GOT3 (cell line): ENCODE measurements around the gene CLK3.

Source experiments
- DNase-seq: peaks from one replicate; lab custom pipeline; 2025; ENCODE audit warnings: mixed read lengths; lab: John Stamatoyannopoulos, UW

CLK3 gene

DNA sequence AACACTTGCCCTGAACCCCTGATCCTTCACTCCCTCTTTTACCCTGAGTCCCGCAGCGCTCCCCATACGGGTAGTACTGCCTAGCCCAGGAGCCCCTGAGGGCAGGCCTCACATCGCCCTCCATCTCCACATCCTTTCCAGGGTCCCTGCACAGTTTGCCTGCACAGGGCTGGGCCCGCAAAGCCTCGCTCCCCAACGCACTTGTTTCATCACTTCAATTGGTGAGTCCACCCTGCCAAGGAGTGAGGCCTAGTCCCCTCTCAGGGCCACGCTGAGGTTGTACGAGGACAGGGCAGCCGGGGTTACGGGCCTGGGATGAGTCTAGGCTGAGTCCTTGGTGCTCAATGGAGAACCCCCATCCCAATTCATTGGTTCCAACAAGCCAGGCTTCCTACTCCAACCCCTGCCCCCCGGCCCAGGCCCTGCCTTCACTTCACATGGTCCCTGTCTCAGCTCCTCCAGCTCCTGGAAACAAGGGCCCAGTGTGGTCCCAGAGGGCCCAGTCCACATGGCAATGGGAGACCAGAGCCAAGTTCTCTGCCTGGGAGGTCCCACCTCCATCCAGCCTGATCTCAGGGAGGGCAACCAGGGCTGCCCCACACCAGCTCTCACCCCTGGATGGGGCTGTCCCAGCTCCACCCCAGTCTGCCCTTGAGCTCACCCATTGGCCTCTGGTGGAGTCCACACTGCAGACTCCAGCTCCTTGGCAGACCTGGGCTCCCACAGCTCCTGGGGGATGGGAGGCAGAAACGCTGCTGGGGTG, 12.4 kb upstream of the CLK3 start:
- DNase-seq, result no peak

DNA sequence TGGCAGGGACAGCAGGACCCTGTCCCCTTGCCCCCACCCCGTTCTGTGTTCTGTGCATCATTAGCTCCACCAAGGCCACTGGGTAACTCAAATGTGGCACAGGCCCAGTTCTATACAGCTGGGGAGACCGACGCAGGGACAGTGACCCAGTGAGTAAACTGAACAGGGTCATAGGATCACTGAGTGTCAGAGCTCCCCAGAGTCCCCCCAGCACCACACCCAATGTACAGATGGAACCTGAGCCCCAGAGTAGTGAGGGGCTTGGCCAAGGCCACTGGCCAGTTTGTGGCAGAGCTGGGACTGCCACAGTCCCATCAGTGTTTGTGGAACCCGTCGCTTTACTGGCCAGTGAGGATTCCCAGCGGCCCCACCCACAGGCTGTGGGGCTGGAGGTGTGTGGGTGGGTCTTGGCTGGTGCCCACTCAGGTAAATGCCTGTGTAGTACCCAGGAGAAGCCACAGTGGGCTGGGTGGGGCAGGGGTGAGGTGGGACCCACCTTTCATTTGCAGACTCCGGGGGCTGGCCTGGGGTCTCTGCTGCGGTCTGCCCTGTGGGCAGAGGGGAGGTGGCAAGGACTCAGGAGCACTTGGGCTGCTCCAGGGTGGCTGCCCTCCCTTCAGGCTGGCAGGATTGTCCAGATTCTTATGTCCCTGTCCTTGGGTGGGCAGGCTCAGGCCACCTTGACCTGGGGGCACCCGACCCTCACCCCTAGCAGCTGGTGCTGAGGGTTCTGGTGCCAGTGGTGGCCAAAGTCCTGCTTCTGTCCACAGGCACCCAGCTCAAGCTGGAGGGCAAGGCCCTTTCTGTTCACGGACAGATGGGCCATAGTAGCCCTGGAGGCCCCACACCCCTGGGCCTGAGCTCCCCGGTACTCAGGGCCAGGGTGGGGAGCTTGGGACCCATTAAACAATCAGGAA, 11.6 kb upstream of the CLK3 start:
- no peak for DNase-seq

DNA sequence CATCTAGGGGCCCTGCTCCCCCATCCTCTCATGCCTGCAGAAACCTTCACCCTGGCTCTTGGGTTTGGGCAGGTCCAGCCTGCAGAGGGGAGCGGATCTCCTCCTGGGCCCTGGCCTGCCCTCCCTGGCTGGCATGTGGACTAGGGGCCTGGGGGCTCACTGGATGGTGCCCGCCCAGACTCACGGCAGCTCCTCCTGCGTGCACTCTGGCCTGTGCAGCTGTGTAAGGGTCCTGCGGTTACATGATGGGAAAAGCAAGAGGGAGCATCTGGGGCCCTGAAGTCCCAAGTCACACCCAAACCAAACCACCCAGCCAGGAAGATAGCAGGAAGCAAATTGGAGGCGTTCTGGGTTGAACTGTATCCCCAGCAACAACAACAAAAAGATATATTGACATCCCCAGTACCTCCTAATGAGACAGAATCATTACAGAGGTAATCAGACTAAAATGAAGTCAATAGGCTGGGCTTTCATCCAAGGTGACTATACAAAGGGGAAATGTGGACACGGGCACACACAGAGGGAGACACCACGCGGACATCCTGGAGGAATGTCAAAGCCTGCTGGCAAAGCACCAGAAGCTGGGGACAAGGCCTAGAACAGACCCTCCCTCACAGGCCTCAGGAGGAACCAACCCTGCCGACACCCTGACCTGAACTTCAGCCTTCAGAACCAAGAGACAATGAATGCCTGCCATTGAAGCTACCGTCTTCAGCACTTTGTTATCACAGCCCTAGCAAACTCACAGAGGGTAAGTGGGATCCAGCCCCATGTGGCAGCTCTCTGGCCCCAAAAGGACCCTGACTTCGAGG, 10.4 kb upstream of the CLK3 start:
- DNase-seq, result no peak

DNA sequence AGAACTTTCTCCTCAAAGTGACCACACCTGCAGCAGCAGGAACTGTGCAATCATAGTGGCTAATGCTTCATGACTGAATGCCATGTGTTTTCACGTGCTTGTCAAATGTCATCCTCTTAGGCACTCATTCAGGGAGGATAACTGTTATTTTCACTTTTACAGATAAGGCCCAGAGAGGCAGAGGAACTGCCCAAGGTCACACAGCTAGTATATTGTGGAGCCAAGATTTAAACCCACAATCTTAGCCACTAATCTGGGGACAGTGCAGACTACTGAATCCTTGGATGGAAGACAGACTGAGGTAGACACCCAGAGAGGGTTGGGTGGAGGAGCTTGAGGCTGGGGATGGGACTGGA, 9.9 kb upstream of the CLK3 start:
- no peak for DNase-seq

DNA sequence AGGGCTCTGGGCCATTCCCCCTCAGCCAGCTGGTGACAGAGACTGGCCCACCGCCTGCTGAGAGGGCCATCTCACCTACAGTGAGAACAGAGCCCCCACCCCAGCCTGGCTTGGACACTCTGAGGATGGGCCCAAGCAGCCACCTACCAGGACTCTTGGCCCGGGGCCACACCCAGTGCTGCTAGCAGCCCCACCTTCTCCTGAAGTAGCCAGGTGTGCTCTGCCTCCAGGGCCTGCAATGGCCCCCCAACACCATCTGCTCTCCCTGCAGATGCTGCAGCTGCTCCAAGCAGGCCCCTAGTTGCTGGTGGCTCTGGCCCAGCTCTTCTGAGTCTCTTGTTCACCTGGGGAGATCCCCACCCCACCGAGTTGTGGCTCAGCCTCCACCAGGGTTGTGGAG, 6.8 kb upstream of the CLK3 start:
- DNase-seq, result no peak

DNA sequence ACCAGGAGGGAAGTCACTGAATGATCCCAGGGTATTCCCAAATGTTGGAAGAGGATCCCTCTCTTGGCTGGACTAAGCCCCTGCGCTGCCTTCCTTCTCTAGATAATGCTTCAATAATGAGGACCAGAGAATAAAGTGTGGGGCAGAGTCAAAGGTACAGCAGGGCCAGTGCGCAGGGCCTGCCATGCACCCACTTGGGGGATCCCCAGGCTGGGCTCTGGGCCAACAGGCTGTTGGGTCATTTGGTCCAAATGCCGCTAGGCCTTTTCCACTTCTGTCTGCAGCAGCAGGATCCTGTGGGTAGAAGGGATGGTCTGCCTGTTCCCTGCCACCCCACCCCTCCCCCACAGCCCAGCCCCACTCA, 5.7 kb upstream of the CLK3 start:
- DNase-seq, result no peak

DNA sequence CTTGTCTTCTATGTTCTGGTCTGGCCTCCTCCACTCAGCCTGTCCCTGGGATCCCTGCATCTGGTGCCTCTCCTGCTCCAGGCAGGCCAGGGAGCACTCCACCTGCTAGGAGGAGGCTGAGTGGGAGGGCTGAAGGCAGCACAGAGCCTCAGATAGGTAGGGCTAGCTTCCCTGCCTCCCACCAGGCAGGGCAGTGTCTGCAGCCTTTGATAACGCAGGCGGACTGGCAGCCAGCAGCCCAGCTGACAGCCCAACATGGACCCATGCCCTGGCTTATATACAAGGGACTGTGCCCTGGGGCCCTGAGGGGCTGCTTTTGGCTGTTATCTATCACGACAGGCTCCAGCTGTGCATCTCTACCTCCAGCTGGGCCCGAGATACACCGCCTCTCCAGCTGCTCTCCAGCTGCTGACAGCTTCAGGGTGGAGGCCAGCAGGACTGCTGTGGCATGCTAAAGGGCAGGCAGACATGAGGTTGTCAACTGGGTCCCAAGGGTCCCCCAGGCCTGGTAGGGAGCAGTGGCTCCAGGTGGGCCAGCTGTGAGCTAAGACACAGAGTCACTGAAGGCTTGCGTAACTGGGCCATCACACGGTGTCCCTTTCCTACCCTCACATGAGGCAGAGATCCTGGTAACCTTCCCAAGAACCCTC, 5.2 kb upstream of the CLK3 start:
- DNase-seq, result no peak

DNA sequence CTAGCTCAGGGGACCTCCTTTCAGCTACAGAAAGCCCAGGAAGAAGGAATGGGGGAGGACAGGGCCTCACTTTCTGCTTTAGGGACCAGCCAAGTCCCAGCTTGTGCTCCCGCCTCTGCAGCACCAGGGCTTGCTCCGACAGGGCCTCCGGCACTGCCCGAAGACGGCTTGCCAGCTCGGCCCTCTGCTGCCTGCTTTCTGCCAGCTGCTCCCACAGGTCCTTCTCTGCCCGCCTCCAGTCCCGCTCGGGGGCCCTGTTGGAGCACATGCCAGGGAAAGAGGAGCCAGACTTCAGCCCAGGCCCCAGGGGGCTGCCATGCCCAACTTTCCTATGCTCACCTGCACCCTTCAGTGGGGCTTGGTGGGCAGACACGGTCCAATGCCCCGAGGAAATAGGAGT, 4.3 kb upstream of the CLK3 start:
- DNase-seq, result no peak

DNA sequence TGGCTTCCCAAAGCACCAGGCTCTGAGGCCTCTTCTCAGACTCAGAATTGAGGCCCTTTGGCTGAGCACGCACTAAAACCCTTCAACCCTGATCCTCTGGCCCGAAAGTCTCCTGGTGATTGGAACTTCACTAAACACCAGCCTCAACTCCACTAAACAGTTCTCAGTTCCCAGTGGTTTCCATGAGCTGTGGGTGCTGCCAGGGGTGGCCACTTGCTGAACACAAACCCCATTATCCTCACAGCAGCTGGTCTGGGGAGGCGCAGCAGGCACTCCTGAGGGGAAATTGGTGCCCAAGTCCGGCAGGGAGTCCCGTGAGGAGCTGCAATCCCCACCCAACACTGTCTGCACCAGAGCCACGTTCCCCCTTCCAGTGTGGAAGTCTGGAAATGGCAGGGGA, 3.8 kb upstream of the CLK3 start:
- DNase-seq, result no peak

DNA sequence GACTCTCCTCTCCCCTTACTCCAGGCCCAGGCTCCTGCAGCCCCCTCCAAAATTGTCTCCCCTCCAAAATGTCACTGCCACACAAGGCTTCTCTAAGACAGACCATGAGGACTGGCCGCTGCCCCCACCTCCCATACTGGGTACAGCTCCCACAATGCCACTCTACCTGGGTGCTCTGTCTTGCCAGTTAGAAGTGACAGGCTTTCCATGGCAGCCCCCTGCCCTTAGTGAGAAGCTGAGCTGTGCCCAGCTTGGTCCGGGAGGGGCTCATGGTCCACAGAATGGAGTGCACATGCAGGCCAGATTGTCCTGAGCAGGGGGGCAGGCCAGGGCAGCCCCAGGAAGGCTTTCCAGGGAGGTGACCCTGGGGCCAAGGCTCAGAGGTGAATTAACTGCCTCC, 3.0 kb upstream of the CLK3 start:
- DNase-seq, result no peak

DNA sequence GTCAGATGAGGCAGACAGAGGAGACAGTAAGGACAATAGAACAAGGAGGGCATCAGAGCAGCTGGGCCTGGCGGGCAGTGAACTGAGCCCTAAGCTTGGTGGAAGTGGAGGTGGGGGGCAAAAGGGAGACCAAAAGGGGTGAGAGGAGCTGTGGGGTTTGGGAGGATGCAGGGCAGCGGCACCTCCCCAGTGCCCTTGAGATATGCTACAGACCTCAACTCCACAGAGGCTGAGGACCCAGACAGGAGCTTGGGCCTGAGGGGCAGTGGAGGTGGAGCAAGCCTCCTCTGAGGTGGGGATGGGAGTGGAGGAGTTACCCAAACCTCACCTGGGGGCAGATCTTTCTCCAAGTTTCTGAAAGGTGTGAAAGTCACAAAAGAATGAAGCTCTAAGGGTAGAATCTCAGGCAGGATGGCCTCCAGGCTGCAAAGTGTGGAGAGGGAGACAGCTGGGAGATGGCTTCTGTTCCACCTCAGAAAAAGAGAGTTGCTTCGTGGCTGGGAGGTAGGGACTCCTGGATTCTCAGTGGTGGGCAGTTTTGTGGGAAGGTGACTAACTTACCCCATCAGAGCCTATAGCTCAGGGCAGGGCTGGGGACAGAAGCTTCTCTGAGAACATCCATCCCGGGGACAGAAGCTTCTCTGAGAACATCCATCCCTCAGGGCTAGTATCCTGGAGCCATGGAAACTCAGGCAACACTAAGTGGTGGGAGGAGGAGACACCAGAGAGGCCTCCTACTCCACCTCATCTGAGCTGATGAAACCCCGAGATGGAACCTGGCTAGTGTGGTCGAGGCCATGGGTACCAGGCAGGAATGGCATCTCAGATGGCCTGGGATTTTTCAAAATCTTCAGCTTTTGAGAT, 2.3 kb upstream of the CLK3 start:
- no peak for DNase-seq

DNA sequence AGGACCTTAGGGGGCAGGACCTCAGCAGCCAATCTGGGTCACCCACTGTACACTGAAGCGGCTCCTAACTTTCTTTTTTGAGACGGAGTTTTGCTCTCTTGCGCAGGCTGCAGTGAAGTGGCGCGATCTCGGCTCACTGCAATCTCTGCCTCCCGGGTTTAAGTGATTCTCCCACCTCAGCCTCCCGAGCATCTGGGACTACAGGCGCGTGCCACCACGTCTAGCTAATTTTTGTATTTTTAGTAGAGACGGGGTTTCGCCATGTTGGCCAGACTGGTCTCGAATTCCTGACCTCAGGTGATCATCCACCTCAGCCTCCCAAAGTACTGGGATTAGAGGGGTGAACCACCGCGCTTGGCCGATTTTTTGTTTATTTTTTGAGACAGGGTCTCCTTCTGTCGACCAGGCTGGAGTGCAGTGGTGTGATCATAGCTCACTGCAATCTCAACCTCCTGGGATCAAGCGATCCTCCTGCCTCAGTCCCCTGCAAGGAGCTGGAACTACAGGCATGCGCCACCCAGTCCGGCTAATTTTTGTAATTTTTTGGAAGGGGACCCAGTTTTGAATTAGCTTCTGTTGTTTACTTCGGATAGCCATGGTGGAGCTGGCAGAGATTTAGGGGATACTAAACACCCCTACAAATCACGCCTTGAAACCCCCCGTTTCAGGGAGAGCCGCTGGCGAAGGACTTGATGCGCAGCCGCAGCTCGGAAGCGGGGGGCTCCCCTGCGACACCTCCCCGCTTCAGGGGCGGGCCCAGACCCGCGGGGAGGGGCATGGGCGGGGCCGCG, 1.5 kb upstream of the CLK3 start:
- DNase-seq, result no peak

DNA sequence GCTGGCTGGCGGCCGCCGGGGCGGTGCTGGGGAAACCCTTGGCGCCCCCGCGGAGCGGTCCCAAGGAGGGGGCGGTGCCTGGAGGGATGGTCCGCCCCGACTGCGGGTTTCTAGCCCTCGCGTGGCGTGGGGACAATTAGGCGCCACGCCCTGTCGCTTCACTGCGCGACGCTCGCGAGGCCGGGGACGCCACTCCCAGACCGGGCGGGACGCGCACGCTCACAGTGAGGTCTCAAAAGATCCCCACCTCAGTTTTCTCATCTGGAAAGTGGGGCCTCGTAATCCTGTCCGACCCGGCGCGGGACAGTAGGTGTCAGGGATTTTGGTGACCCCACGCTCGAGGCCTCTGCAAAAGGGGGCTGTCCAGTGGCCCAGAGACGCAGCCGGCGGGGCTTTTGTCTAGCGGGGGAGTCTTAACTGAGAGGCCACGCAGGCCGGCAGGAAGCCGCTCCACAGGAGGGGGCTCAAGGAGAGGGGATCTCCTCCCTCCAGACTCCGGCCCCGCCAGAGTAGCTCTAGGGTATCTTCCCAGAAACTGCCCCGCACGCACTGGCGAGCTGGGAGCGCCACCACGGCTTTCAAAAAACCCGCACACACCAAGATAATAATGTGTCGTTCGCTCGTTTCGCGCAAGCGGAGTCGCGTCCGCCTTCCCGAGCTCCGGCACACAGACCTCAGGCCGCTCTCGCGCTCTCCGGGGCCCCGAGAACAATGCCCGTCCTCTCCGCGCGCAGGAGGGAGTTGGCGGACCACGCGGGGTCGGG, 710 bp upstream of the CLK3 start:
- DNase-seq, result no peak

DNA sequence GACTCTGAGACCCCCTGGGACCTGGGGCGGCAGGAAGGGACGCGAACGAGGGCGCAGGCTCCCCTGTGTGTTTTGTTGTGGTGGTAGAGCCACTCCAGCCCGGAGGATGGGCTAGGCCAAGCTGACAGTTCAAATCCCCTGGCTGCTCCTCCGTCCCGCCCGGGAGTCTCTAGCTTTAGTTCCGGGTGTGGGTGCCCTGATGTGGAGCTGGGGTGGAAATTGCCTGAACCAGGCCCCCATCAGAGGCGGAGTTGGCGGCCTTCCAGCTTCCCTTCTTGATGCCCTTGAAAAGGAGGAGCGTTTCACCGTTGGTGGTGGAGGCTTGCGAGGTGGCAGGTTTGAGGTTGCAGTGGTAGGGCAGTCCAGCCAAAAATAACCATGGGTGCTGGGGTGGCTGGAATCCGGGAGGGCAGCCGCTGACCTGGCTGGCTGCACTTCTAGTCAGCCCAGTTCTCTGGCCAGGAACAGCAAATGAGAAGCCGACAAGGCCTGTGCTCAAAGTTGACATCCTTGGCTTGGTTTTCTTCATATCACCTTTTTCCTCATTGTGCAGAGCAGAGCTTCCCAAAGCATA, 817 bp downstream of the CLK3 start:
- DNase-seq, result no peak

DNA sequence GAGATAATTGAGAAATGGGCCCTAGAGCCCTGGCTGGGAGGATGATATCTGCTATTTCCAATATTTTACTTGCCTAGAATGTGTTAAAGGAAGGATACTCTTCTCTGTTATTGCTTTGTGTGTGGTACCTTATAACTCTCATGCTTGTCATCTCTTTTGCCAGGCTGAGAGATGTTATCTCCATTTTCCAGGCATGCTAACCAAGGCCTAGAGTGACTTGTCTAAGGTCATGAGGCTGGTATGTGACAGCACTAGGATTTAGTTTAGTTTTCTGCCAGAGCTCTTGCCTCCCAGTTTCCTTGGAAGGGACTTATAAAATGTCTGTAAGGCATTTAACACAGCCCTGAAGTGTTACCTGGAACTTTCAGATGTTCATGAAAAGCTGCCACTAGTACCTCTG, 1.4 kb downstream of the CLK3 start:
- DNase-seq, result no peak

DNA sequence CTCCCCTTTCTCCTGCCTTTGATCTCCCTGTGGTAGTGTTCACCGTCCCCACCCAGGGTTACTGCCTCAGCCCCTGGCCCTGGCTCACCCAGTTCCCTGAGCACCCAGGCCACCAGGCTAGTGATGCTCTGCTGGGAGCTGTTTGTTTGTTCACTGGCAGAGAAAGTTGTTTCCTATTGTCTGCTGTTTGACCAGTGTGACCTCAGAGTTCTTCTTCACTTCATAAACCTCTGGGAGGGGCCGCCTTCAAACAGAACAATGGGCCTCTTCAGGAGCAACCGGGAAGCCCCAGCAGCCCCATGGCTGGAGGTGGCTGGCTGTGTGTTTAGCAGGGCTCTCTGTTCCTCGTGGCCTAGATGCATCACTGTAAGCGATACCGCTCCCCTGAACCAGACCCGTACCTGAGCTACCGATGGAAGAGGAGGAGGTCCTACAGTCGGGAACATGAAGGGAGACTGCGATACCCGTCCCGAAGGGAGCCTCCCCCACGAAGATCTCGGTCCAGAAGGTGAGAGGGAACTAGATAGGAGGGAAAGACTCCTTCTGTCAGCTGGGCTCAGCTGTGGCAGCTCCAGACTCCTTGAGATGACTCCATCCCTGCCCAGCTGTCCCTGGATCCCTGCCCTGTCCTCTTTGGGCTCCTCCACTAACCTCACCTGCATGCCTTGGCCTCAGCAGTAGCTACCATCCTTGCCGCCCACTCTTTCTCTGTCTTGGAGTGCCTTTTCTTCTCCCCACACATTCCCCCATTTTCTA, 3.4 kb downstream of the CLK3 start:
- DNase-seq, result no peak

DNA sequence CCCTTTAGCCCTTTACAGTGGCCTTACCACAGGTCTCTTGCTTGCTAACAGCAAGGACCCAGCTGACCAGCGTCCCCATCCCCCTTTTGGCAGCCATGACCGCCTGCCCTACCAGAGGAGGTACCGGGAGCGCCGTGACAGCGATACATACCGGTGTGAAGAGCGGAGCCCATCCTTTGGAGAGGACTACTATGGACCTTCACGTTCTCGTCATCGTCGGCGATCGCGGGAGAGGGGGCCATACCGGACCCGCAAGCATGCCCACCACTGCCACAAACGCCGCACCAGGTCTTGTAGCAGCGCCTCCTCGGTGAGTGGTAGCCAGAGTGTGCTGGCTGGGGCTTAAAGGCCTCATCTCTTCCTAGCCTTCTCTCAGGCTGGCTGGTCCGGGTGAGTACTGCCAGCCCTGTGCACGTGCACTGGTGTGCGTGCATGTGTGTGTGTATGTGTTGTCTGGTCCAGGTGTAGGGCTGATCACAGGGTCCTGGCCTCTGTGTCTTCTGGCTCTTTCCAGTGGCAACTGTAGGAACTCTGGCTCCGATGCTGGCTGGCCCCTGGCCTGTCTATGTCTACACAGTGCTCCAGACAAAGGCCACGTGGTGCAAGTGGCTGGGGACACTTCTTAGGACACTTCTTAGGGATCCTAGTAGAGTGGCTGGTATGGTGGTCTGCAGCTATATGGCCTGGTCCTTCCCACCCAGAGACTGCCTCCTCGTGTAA, 4.4 kb downstream of the CLK3 start:
- DNase-seq, result no peak
